ENCODE data around the gene VSIG4. TPM values are rescaled to one million over a fixed set of nuclear protein-coding genes. Genes with fewer than 3 reads are reported as not detected.
"Not testable (repeated sequence)": the region's sequence is repeated elsewhere in the genome, so short reads cannot be mapped to it uniquely, and the experiment has no call there.

Gene VSIG4
- polyA plus RNA-seq, 1 of the 3 experiments (the other 2 are of a cell fraction): not detected

- TF ChIP-seq, protein P1, sequence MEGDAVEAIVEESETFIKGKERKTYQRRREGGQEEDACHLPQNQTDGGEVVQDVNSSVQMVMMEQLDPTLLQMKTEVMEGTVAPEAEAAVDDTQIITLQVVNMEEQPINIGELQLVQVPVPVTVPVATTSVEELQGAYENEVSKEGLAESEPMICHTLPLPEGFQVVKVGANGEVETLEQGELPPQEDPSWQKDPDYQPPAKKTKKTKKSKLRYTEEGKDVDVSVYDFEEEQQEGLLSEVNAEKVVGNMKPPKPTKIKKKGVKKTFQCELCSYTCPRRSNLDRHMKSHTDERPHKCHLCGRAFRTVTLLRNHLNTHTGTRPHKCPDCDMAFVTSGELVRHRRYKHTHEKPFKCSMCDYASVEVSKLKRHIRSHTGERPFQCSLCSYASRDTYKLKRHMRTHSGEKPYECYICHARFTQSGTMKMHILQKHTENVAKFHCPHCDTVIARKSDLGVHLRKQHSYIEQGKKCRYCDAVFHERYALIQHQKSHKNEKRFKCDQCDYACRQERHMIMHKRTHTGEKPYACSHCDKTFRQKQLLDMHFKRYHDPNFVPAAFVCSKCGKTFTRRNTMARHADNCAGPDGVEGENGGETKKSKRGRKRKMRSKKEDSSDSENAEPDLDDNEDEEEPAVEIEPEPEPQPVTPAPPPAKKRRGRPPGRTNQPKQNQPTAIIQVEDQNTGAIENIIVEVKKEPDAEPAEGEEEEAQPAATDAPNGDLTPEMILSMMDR (IDR thresholded peaks at IDR 0.05): no peak
- TF ChIP-seq CHD2 (IDR thresholded peaks at IDR 0.05; ENCODE audit: low read length, partially characterized antibody): no peak
- no peak for TF ChIP-seq FOSL2 (IDR thresholded peaks at IDR 0.05; ENCODE audit: borderline replicate concordance, low read depth)
- no peak for TF ChIP-seq POLR2AphosphoS5 (IDR thresholded peaks at IDR 0.05; ENCODE audit: low read depth, low read length)
- TF ChIP-seq, protein P2, sequence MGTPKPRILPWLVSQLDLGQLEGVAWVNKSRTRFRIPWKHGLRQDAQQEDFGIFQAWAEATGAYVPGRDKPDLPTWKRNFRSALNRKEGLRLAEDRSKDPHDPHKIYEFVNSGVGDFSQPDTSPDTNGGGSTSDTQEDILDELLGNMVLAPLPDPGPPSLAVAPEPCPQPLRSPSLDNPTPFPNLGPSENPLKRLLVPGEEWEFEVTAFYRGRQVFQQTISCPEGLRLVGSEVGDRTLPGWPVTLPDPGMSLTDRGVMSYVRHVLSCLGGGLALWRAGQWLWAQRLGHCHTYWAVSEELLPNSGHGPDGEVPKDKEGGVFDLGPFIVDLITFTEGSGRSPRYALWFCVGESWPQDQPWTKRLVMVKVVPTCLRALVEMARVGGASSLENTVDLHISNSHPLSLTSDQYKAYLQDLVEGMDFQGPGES (IDR thresholded peaks at IDR 0.05; ENCODE audit: low read depth, low read length): no peak
- no peak for TF ChIP-seq FOXJ3 (CRISPR knock-in tag; IDR thresholded peaks at IDR 0.05)
- TF ChIP-seq RCOR1 (IDR thresholded peaks at IDR 0.05; ENCODE audit: low read length): no peak
- no peak for TF ChIP-seq RXRA (IDR thresholded peaks at IDR 0.05; ENCODE audit: borderline replicate concordance, low read depth)
- TF ChIP-seq, protein P3, sequence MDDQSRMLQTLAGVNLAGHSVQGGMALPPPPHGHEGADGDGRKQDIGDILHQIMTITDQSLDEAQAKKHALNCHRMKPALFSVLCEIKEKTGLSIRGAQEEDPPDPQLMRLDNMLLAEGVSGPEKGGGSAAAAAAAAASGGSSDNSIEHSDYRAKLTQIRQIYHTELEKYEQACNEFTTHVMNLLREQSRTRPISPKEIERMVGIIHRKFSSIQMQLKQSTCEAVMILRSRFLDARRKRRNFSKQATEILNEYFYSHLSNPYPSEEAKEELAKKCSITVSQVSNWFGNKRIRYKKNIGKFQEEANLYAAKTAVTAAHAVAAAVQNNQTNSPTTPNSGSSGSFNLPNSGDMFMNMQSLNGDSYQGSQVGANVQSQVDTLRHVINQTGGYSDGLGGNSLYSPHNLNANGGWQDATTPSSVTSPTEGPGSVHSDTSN (IDR thresholded peaks at IDR 0.05): no peak
- TF ChIP-seq TEAD4 (IDR thresholded peaks at IDR 0.05; ENCODE audit: borderline replicate concordance, insufficient read depth): no peak
- no peak for TF ChIP-seq GABPA (IDR thresholded peaks at IDR 0.05; ENCODE audit: low read depth)
- TF ChIP-seq YY1 (IDR thresholded peaks at IDR 0.05; ENCODE audit: low read depth): no peak
- H3K27me3 ChIP-seq (ENCODE audit: insufficient read depth): no peaks in the 10 kb centered on the region; the same call in 1 of the 2 replicates
- H3F3A ChIP-seq (replicated peaks; ENCODE audit: insufficient read depth): no peaks in the 10 kb centered on the region
- H4K20me1 ChIP-seq (ENCODE audit: insufficient read depth): no peaks in the 10 kb centered on the region
- POLR2A ChIA-PET: no interaction called here
- WGBS (ENCODE audit: low lambda C conversion rate): 0% methylated on average over 1 of the region's 1 CpG
- no peak overlapping the region for H3K4me3 ChIP-seq (ENCODE audit: low read depth in 2 of 2, low read length in 1 of 2)
- H3K79me2 ChIP-seq (ENCODE audit: insufficient read depth): no peaks in the 10 kb centered on the region
- H3K27ac ChIP-seq (ENCODE audit: low read depth in 2 of 2, low read length in 1 of 2): no peak overlapping the region
- DNase-seq: no peak
- H2AFZ ChIP-seq (ENCODE audit: low read depth): no peak overlapping the region
- H3K9me2 ChIP-seq: no peaks in the 10 kb centered on the region
- no peak overlapping the region for H3K9ac ChIP-seq
- no peaks in the 10 kb centered on the region for H3K4me1 ChIP-seq (ENCODE audit: control insufficient read depth in 1 of 2, insufficient read depth in 2 of 2, low read depth in 1 of 2, low read length in 1 of 2)
- no peak overlapping the region for H3K4me2 ChIP-seq
- no peaks in the 10 kb centered on the region for H3K36me3 ChIP-seq (replicated peaks in 1 of 2; ENCODE audit: control insufficient read depth in 1 of 2, insufficient read depth in 2 of 2, low read length in 1 of 2)
- CTCF ChIA-PET: no interaction called here
- no peaks in the 10 kb centered on the region for H3K9me3 ChIP-seq
Observed at GRCh38 chrX:66071126-66071525, 31.2 kb upstream of the VSIG4 start.

DNA sequence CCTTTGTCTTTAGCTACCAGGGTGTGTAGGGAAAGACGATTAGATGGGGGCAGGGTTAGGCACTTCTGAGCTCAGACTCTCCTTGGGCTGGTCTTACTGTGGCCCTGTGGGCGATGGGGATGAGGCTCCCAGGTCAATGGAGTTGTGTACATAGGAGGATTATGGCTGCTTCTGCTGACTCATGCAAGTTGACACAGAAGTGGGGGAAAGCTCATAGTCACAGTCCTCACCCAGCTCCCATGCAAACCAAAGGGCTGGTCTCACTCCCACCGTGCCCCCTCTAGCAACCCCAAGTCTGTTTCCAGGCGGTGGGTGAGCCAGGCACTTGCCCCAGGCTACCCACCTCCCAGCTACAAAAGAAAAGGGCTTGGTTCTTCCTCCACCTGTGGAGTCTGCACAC is 24.4 kb upstream of the VSIG4 start:
- Histone ChIP-seq H3K79me2 (ENCODE audit: insufficient read depth) (no peaks in the 10 kb centered on the region), H3K36me3 (replicated peaks in 1 of 2; ENCODE audit: control insufficient read depth in 1 of 2, insufficient read depth in 2 of 2, low read length in 1 of 2) (no peaks in the 10 kb centered on the region), H3K27me3 (ENCODE audit: insufficient read depth) (no peaks in the 10 kb centered on the region), H2AFZ (ENCODE audit: low read depth) (no peak overlapping the region), H3K4me1 (ENCODE audit: control insufficient read depth in 1 of 2, insufficient read depth in 2 of 2, low read depth in 1 of 2, low read length in 1 of 2) (no peaks in the 10 kb centered on the region), H3K27ac (ENCODE audit: low read depth in 2 of 2, low read length in 1 of 2) (no peak overlapping the region), H3K9me2 (no peaks in the 10 kb centered on the region), H4K20me1 (ENCODE audit: insufficient read depth) (no peaks in the 10 kb centered on the region), H3F3A (replicated peaks; ENCODE audit: insufficient read depth) (no peaks in the 10 kb centered on the region), H3K4me2 (no peak overlapping the region), H3K4me3 (ENCODE audit: low read depth in 2 of 2, low read length in 1 of 2) (no peak overlapping the region), H3K9ac (no peak overlapping the region), H3K9me3 (no peaks in the 10 kb centered on the region)
- DNase-seq: no peak
- ChIA-PET CTCF (no interaction called here), POLR2A (no interaction called here)
- 9% methylated on average over 4 of the region's 4 CpGs for WGBS (ENCODE audit: low lambda C conversion rate)
- TF ChIP-seq MEF2A (IDR thresholded peaks at IDR 0.05; ENCODE audit: borderline replicate concordance, low read depth) (no peak), RCOR1 (IDR thresholded peaks at IDR 0.05; ENCODE audit: low read length) (no peak), GATA2 (CRISPR knock-in tag; IDR thresholded peaks at IDR 0.05) (no peak), NRF1 (IDR thresholded peaks at IDR 0.05; ENCODE audit: low read depth, low read length) (no peak), RXRA (IDR thresholded peaks at IDR 0.05; ENCODE audit: borderline replicate concordance, low read depth) (no peak)
- TF ChIP-seq, protein P1 (IDR thresholded peaks at IDR 0.05): no peak
- TF ChIP-seq, protein P4, sequence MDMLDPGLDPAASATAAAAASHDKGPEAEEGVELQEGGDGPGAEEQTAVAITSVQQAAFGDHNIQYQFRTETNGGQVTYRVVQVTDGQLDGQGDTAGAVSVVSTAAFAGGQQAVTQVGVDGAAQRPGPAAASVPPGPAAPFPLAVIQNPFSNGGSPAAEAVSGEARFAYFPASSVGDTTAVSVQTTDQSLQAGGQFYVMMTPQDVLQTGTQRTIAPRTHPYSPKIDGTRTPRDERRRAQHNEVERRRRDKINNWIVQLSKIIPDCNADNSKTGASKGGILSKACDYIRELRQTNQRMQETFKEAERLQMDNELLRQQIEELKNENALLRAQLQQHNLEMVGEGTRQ (IDR thresholded peaks at IDR 0.05; ENCODE audit: borderline replicate concordance, low read depth, low read length): no peak

DNA sequence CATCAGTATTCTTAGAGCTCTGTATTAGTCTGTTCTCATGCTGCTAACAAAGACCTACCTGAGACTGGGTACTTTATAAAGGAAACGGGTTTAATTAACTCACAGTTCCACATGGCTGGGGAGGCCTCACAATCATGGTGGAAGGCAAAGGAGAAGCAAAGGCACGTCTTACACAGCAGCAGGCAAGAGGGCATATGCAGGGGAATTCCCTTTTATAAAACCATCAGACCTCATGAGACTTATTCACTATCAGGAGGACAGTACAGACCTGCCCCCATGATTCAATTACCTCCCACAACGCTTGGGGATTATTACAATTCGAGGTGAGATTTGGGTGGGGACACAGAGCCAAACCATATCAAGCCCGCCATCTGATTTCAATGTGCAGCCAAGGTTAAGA is 17.1 kb upstream of the VSIG4 start:
- H3K27me3 ChIP-seq (ENCODE audit: insufficient read depth); H3K4me1 ChIP-seq (ENCODE audit: control insufficient read depth in 1 of 2, insufficient read depth in 2 of 2, low read depth in 1 of 2, low read length in 1 of 2); POLR2A ChIA-PET; H3K9me2 ChIP-seq; H4K20me1 ChIP-seq (ENCODE audit: insufficient read depth); H3K9ac ChIP-seq; H3K27ac ChIP-seq (ENCODE audit: low read depth in 2 of 2, low read length in 1 of 2); DNase-seq; H3K9me3 ChIP-seq; H3K36me3 ChIP-seq (replicated peaks in 1 of 2; ENCODE audit: control insufficient read depth in 1 of 2, insufficient read depth in 2 of 2, low read length in 1 of 2); H3K4me2 ChIP-seq; H2AFZ ChIP-seq (ENCODE audit: low read depth); H3F3A ChIP-seq (replicated peaks; ENCODE audit: insufficient read depth); H3K79me2 ChIP-seq (ENCODE audit: insufficient read depth); CTCF ChIA-PET; H3K4me3 ChIP-seq (ENCODE audit: low read depth in 2 of 2, low read length in 1 of 2): not testable (repeated sequence)
- 3% methylated on average over 5 of the region's 5 CpGs for WGBS (ENCODE audit: low lambda C conversion rate)

All from SK-N-SH (cell line).